PC-9 (cell line): ENCODE measurements around the gene WSCD2. TPM values are rescaled to one million over a fixed set of nuclear protein-coding genes. Genes with fewer than 3 reads are reported as not detected.

Experiments used
- BruUV-seq: library from RNA; stranded (reverse); fragments of 400-500 nt; replicated peaks from 2 replicates; lab custom pipeline; 2021; lab: Mats Ljungman, UMichigan
- CTCF ChIA-PET: fragments of 300-600 bp; sonication (Branson Sonifier 250); formaldehyde crosslinking; loops from one replicate; lab custom pipeline; 2022; ENCODE audit warnings: antibody characterized with exemption; lab: Charles Lee
- POLR2A ChIA-PET: fragments of 300-600 bp; sonication (Branson Sonifier 250); formaldehyde crosslinking; loops from one replicate; lab custom pipeline; 2022; ENCODE audit warnings: antibody characterized with exemption; ENCODE audit not compliant: unreplicated experiment; lab: Charles Lee
- DNase-seq, 2 experiments: peaks; one replicate each; pipeline versions ENCODE4 v3.0.0 to v3.0.0-alpha.2; 2015 to 2022; ENCODE audit warnings: mixed read lengths in 1 of 2
- H2AFZ ChIP-seq: fragments of 200-600 bp; sonication (generic); 2 replicates; pipeline ENCODE4 v1.8.1; 2017; ENCODE audit warnings: antibody characterized with exemption
- H3F3A ChIP-seq: fragments of 200-600 bp; sonication (generic); 2 replicates; pipeline ENCODE4 v1.8.1; 2017; ENCODE audit warnings: antibody characterized with exemption, mild to moderate bottlenecking, low read depth; ENCODE audit not compliant: insufficient read depth
- H3K27ac ChIP-seq: fragments of 200-600 bp; sonication (generic); 2 replicates; pipeline ENCODE4 v1.6.1; 2016; ENCODE audit warnings: mixed run types
- H3K27me3 ChIP-seq: fragments of 200-600 bp; sonication (generic); 2 replicates; pipeline ENCODE4 v1.6.1; 2016; ENCODE audit warnings: low read depth, mixed run types; ENCODE audit not compliant: insufficient read depth
- H3K36me3 ChIP-seq: fragments of 200-600 bp; sonication (generic); 2 replicates; pipeline ENCODE4 v1.6.1; 2016; ENCODE audit warnings: low read depth, mixed run types
- H3K4me1 ChIP-seq: fragments of 200-600 bp; sonication (generic); replicated peaks from 2 replicates; pipeline ENCODE4 v1.6.1; 2016; ENCODE audit warnings: mixed run types; ENCODE audit not compliant: insufficient read depth
- H3K4me2 ChIP-seq: fragments of 200-600 bp; sonication (generic); 2 replicates; pipeline ENCODE4 v1.6.1; 2017; ENCODE audit warnings: mixed run types
- H3K4me3 ChIP-seq: fragments of 200-600 bp; sonication (generic); 2 replicates; pipeline ENCODE4 v1.6.1; 2016; ENCODE audit warnings: mixed run types
- H3K79me2 ChIP-seq: fragments of 200-600 bp; sonication (generic); 2 replicates; pipeline ENCODE4 v1.6.1; 2017; ENCODE audit warnings: low read depth, mixed run types
- H3K9me2 ChIP-seq: fragments of 200-600 bp; sonication (generic); 2 replicates; pipeline ENCODE4 v1.8.1; 2017; ENCODE audit warnings: mild to moderate bottlenecking; ENCODE audit not compliant: insufficient read depth
- H3K9me3 ChIP-seq: fragments of 200-600 bp; sonication (generic); 2 replicates; pipeline ENCODE4 v1.8.1; 2016; ENCODE audit warnings: low read depth; ENCODE audit not compliant: insufficient read depth
- H4K20me1 ChIP-seq: fragments of 200-600 bp; sonication (generic); 2 replicates; pipeline ENCODE4 v1.8.1; 2017; ENCODE audit not compliant: insufficient read depth
- EZH2 ChIP-seq: fragments of 200-600 bp; sonication (generic); IDR thresholded peaks from 2 replicates; pipeline ENCODE4 v1.8.0; 2017; ENCODE audit warnings: antibody characterized with exemption, low read depth
- intact Hi-C: fragments of 100-400 bp; cut with micrococcal nuclease; formaldehyde crosslinking; loops from one replicate; pipeline ENCODE4 v1.10.0; 2022; ENCODE audit not compliant: unreplicated experiment
- total RNA-seq: library from RNA; stranded (reverse); gene quantifications from 2 replicates; pipeline ENCODE4 v1.2.3, GENCODE V29; 2021
- TF ChIP-seq, protein P1 (sequence below): fragments of 200-600 bp; sonication (generic); conservative IDR thresholded peaks from 2 replicates; pipeline ENCODE4 v1.6.1; 2017; ENCODE audit warnings: mixed run types, antibody characterized with exemption, mild to moderate bottlenecking, moderate library complexity

The WSCD2 gene
- total RNA-seq, 1 experiment from 2014 or later, result not detected

DNA sequence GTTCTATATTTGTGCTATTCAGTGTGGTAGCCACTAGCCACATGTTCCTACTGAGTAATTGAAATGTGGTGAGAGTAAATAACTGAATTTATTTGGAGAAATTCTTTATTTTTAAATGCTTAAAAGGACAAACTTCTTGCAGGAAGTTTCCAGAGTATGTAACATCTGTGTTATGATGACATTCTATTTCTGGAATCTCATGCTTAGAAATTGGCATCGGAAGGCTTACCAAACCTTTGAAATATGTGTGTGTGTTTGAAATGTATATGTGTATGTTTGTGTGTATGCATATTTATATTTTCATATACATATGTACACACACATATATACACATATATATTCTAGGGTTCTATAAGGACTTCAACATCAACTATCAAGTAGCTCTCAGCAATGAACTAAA lies 12.4 kb upstream of the WSCD2 start:
- intact Hi-C loops, result no loop called here
- Histone ChIP-seq H3K4me3 (no peak overlapping the region), H2AFZ (no peak overlapping the region), H3K79me2 (no peaks in the 10 kb centered on the region), H3K36me3 (no peaks in the 10 kb centered on the region), H3K9me3 (no peaks in the 10 kb centered on the region), H4K20me1 (no peaks in the 10 kb centered on the region), H3K9me2 (no peaks in the 10 kb centered on the region), H3K27me3 (peaks cover 37% of the 10 kb centered on the region), H3F3A (no peaks in the 10 kb centered on the region), H3K27ac (no peak overlapping the region), H3K4me2 (no peak overlapping the region), H3K4me1 (no peaks in the 10 kb centered on the region)
- DNase-seq, result no peak
- CTCF ChIA-PET, result no interaction called here
- TF ChIP-seq, protein P1, sequence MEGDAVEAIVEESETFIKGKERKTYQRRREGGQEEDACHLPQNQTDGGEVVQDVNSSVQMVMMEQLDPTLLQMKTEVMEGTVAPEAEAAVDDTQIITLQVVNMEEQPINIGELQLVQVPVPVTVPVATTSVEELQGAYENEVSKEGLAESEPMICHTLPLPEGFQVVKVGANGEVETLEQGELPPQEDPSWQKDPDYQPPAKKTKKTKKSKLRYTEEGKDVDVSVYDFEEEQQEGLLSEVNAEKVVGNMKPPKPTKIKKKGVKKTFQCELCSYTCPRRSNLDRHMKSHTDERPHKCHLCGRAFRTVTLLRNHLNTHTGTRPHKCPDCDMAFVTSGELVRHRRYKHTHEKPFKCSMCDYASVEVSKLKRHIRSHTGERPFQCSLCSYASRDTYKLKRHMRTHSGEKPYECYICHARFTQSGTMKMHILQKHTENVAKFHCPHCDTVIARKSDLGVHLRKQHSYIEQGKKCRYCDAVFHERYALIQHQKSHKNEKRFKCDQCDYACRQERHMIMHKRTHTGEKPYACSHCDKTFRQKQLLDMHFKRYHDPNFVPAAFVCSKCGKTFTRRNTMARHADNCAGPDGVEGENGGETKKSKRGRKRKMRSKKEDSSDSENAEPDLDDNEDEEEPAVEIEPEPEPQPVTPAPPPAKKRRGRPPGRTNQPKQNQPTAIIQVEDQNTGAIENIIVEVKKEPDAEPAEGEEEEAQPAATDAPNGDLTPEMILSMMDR, result no peak
- BruUV-seq, result no TSS peak
- POLR2A ChIA-PET, result no interaction called here

DNA sequence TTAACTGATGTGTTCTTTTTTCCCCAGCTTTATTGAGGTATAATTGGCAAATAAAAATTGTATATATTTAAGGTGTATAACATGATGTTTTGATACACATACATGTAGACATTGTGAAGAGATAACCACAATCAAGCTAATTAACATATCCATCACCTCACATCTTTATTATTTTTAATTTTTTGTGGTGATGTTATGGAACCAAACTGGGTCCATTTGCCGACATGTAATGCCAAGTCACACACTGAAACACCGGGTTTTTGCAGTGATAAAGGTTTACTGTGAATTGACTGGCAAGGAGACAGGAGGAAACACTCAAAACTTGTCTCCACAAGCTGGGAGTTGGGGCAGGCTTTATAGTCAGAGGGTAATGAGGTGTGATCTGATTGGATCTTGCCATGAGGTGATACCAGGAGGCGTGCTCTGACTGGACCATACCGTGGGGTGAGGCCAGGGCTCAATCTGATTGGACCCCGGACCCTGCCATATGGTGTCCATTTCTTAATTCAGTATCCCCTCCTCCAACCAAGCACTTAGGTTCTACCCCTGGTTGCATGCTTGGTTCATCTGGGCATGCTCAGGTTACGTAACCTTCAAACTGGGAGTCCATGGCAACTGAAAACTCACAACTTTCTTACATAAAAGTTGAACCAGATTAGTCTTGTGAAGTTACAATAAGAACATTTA lies 11.8 kb upstream of the WSCD2 start:
- TF ChIP-seq, protein P1, result no peak
- no peak for TF ChIP-seq EZH2
- intact Hi-C loops, result no loop called here
- H3K4me3 ChIP-seq, result no peak overlapping the region
- CTCF ChIA-PET, result no interaction called here
- H3K79me2 ChIP-seq, result no peaks in the 10 kb centered on the region
- H3K4me1 ChIP-seq, result no peaks in the 10 kb centered on the region
- no peaks in the 10 kb centered on the region for H3K9me2 ChIP-seq
- H3K27ac ChIP-seq, result no peak overlapping the region
- peaks cover 41% of the 10 kb centered on the region for H3K27me3 ChIP-seq
- no peaks in the 10 kb centered on the region for H3F3A ChIP-seq
- H3K9me3 ChIP-seq, result no peaks in the 10 kb centered on the region
- no peak for DNase-seq
- POLR2A ChIA-PET, result no interaction called here
- H3K4me2 ChIP-seq, result no peak overlapping the region
- BruUV-seq, result no TSS peak
- no peak overlapping the region for H2AFZ ChIP-seq
- H3K36me3 ChIP-seq, result no peaks in the 10 kb centered on the region
- H4K20me1 ChIP-seq, result no peaks in the 10 kb centered on the region

DNA sequence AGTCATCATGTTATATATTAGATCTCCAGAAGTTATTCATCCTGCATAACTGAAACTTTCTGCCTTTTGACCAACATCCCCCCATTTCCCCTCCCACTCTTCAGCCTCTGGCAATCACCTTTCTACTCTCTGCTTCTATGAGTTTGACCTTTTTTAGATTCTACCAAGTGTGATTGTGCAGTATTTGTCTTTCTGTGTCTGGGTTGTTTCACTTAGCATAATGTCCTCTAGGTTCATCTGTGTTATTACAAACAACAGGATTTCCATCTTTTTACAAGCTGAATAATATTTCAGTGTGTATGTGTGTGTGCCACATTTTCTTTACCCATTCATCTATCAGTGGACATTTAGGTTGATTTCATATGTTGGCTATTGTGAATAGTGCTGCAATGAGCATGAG lies 11.2 kb upstream of the WSCD2 start:
- Histone ChIP-seq H3K36me3 (no peaks in the 10 kb centered on the region), H3K27ac (no peak overlapping the region), H3K4me3 (no peak overlapping the region), H4K20me1 (no peaks in the 10 kb centered on the region), H3K4me1 (no peaks in the 10 kb centered on the region), H3K27me3 (peaks cover 35% of the 10 kb centered on the region), H3K4me2 (no peak overlapping the region), H3K9me3 (no peaks in the 10 kb centered on the region), H3K79me2 (no peaks in the 10 kb centered on the region), H3K9me2 (no peaks in the 10 kb centered on the region), H2AFZ (no peak overlapping the region), H3F3A (no peaks in the 10 kb centered on the region)
- intact Hi-C loops, result no loop called here
- CTCF ChIA-PET, result no interaction called here
- BruUV-seq, result no TSS peak
- POLR2A ChIA-PET, result no interaction called here
- TF ChIP-seq EZH2, result no peak
- TF ChIP-seq, protein P1, result no peak
- DNase-seq, result no peak
